ENCODE results near the gene CTNNAL1.

- TF ChIP-seq CHD2 (IDR thresholded peaks at IDR 0.05; ENCODE audit: low read length) (no peak), CTCF (IDR thresholded peaks at IDR 0.05; ENCODE audit: control extremely low read depth in 1 of 3, insufficient read depth in 1 of 3, low read depth in 1 of 3, low read length in 3 of 3) (no peak), FOSL1 (IDR thresholded peaks at IDR 0.05; ENCODE audit: insufficient read depth, low read depth, low read length) (no peak), POLR2A (IDR thresholded peaks at IDR 0.05; ENCODE audit: control extremely low read depth in 1 of 2, low read depth in 2 of 2, low read length in 2 of 2) (no peak), RFX5 (IDR thresholded peaks at IDR 0.05; ENCODE audit: borderline replicate concordance, low read depth, low read length) (no peak), HDAC2 (IDR thresholded peaks at IDR 0.05; ENCODE audit: borderline replicate concordance in 1 of 2, low read depth in 2 of 2, low read length in 2 of 2) (no peak), USF2 (IDR thresholded peaks at IDR 0.05; ENCODE audit: low read length) (no peak), CEBPB (IDR thresholded peaks at IDR 0.05; ENCODE audit: low read depth, low read length) (no peak), POLR2AphosphoS5 (IDR thresholded peaks at IDR 0.05; ENCODE audit: low read depth, low read length) (no peak), TAF1 (IDR thresholded peaks at IDR 0.05; ENCODE audit: low read depth, low read length) (no peak), JUND (IDR thresholded peaks at IDR 0.05; ENCODE audit: low read length) (no peak), RNF2 (IDR thresholded peaks at IDR 0.05; ENCODE audit: borderline replicate concordance, low read depth, low read length, missing control alignments, poor library complexity, severe bottlenecking) (no peak)
These were observed 52.1 kb downstream of the CTNNAL1 start for GRCh38 chr9:108961151-108961550.
